Endothelial cell of umbilical vein (primary cell): ENCODE data around the gene VSTM2B.

Experiments used
- EZH2 ChIP-seq: IDR thresholded peaks from 2 replicates; pipeline ENCODE4 v1.6.1; 2012; ENCODE audit warnings: borderline replicate concordance, low read depth, mild to moderate bottlenecking, moderate library complexity, low read length, inconsistent platforms; ENCODE audit not compliant: severe bottlenecking
- FOS ChIP-seq: IDR thresholded peaks from 2 replicates; pipeline ENCODE4 v1.6.1; 2011; ENCODE audit warnings: mild to moderate bottlenecking, low read length, moderate library complexity, borderline replicate concordance; ENCODE audit not compliant: insufficient read depth
- JUN ChIP-seq: IDR thresholded peaks from 2 replicates; pipeline ENCODE4 v1.6.1; 2011; ENCODE audit warnings: borderline replicate concordance, low read depth; ENCODE audit not compliant: insufficient read length, insufficient read depth
- MAX ChIP-seq: IDR thresholded peaks from 2 replicates; pipeline ENCODE4 v1.6.1; 2011; ENCODE audit not compliant: insufficient read depth, insufficient read length
- MYC ChIP-seq: IDR thresholded peaks from one replicate; pipeline ENCODE4 v1.6.1; 2011; ENCODE audit warnings: mild to moderate bottlenecking, low read depth, low read length
- POLR2A ChIP-seq: IDR thresholded peaks from 2 replicates; pipeline ENCODE4 v1.6.1; 2012; ENCODE audit warnings: low read depth, mild to moderate bottlenecking, control low read depth, low read length
- POLR2AphosphoS5 ChIP-seq: IDR thresholded peaks from 2 replicates; pipeline ENCODE4 v1.6.1; 2012; ENCODE audit warnings: low read depth, mild to moderate bottlenecking, control low read depth, low read length, moderate library complexity; ENCODE audit not compliant: insufficient read depth
- TF ChIP-seq, protein P1 (sequence below), 2 donors: IDR thresholded peaks; 1 replicate in 1 of 2; 2 replicates in 1 of 2; pipeline ENCODE4 v1.5.1; 2011; ENCODE audit warnings: low read length in 2 of 2, mild to moderate bottlenecking in 2 of 2, moderate library complexity in 2 of 2, control low read depth in 1 of 2, inconsistent platforms in 1 of 2, low read depth in 1 of 2; ENCODE audit not compliant: insufficient read depth in 1 of 2; ENCODE audit errors: extremely low read depth in 1 of 2

DNA sequence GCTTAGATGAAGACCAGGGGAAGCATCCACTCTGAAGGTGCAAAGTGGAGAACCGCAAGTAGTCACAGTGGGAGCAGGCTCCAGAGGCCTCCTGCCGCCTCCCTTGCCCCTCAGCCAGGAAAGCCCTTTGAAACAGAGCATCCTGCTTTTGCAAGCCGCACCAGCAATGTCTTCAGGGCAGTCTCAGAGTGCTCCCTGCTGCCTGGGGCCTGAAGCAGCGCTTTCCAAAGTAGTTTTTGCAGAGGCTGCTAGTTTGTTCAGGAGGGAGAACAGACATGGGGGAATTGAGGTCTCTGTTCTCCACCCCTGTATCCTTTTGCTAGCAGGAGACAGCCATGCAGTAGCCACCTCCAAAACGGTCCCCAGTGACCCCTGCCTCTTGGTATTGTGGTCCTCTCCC is 64.5 kb downstream of the VSTM2B start:
- TF ChIP-seq POLR2A: no peak
- no peak for TF ChIP-seq EZH2
- TF ChIP-seq POLR2AphosphoS5: no peak
- TF ChIP-seq, protein P1, sequence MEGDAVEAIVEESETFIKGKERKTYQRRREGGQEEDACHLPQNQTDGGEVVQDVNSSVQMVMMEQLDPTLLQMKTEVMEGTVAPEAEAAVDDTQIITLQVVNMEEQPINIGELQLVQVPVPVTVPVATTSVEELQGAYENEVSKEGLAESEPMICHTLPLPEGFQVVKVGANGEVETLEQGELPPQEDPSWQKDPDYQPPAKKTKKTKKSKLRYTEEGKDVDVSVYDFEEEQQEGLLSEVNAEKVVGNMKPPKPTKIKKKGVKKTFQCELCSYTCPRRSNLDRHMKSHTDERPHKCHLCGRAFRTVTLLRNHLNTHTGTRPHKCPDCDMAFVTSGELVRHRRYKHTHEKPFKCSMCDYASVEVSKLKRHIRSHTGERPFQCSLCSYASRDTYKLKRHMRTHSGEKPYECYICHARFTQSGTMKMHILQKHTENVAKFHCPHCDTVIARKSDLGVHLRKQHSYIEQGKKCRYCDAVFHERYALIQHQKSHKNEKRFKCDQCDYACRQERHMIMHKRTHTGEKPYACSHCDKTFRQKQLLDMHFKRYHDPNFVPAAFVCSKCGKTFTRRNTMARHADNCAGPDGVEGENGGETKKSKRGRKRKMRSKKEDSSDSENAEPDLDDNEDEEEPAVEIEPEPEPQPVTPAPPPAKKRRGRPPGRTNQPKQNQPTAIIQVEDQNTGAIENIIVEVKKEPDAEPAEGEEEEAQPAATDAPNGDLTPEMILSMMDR (IDR thresholded peaks at IDR 0.05; ENCODE audit: extremely low read depth in 1 of 2, insufficient read depth in 1 of 2, low read depth in 1 of 2, low read length in 2 of 2): no peak
- no peak for TF ChIP-seq FOS
- no peak for TF ChIP-seq JUN
- no peak for TF ChIP-seq MAX
- no peak for TF ChIP-seq MYC
